ENCODE measurements around the gene INPP5E.

Gene INPP5E

DNA sequence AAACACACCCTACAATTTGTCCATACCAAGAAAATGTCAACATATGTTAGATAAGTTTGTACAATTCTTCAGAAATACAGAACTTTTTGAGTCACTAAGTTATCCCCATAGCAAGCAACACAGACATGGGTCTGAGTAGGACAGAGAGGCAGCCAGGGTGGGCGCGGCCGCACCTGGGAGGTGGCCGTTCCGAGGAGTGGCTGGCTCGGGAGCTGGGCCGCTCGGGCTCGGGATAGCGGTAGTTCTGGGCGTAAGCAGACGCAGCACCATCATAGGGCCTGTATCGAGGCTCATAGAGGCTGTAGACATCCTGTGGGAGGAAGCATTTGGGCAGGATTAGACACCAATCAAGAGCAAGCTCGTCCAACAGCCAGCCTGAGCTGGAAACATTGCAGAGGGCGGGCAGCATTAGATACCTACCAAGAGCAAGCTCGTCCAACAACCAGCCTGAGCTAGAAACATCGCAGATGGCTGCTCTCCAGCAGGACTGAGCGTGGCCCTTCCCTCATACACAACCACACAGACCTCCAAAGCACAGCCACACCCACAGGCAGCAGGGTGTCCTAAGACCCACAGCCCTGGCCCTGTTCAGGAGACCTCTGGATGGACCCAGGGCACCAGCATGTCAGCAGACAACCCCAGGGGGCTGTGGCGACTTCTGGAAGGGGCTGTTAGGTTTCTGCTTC lies 32.3 kb upstream of the INPP5E start:
- no peak for DNase-seq (ENCODE audit: low spot score)
- no peak overlapping the region for H2BK5ac ChIP-seq (ENCODE audit: low read length)
- no peak overlapping the region for H3K4me3 ChIP-seq (ENCODE audit: low read length in 2 of 2)
- H3K4ac ChIP-seq (ENCODE audit: low read length) = no peak overlapping the region
- H4K91ac ChIP-seq (ENCODE audit: low read depth, low read length, poor library complexity) = no peak overlapping the region
- H3K14ac ChIP-seq (ENCODE audit: low read length) = no peak overlapping the region
- H3K9ac ChIP-seq (ENCODE audit: low read depth, low read length, poor library complexity) = no peak overlapping the region
- H3K4me1 ChIP-seq (ENCODE audit: control insufficient read depth in 2 of 2, insufficient read depth in 1 of 2, low read depth in 1 of 2, low read length in 2 of 2) = no peaks in the 10 kb centered on the region
- no peak overlapping the region for H3K23ac ChIP-seq (ENCODE audit: low read depth, low read length, poor library complexity)
- H3K27me3 ChIP-seq (ENCODE audit: control insufficient read depth in 3 of 3, insufficient read depth in 3 of 3, low read depth in 1 of 3, low read length in 3 of 3) = no peaks in the 10 kb centered on the region
- H3K79me1 ChIP-seq (ENCODE audit: low read depth, low read length) = peaks cover 28% of the 10 kb centered on the region
- no peak overlapping the region for H3K4me2 ChIP-seq (ENCODE audit: insufficient read depth, low read length, poor library complexity, severe bottlenecking)
- H2BK120ac ChIP-seq (ENCODE audit: low read depth, low read length) = no peak overlapping the region
- no peaks in the 10 kb centered on the region for H3K9me3 ChIP-seq (replicated peaks in 1 of 2; ENCODE audit: control insufficient read depth in 2 of 2, insufficient read depth in 1 of 2, low read depth in 1 of 2, low read length in 2 of 2)
- H2AFZ ChIP-seq (ENCODE audit: low read length) = no peak overlapping the region
- H3K36me3 ChIP-seq (replicated peaks in 1 of 2; ENCODE audit: control insufficient read depth in 2 of 2, insufficient read depth in 2 of 2, low read length in 2 of 2) = peaks cover 79 to 100% of the 10 kb centered on the region in 2 donors
- no peak overlapping the region for H2BK12ac ChIP-seq (ENCODE audit: low read length)
- no peak overlapping the region for H2BK15ac ChIP-seq (ENCODE audit: low read length)
- no peak overlapping the region for H4K8ac ChIP-seq (ENCODE audit: low read depth, low read length)
- H2AK5ac ChIP-seq (ENCODE audit: low read depth, low read length) = no peak overlapping the region
- no peak overlapping the region for H3K18ac ChIP-seq (ENCODE audit: low read length)
- WGBS, 2 donors (ENCODE audit: extremely low coverage in 2 of 2, insufficient read length in 2 of 2, insufficient replicate concordance in 1 of 2) = no CpG with 5 or more reads among the region's 19 CpGs
- no peak overlapping the region for H3K27ac ChIP-seq (replicated peaks; ENCODE audit: low read length)

DNA sequence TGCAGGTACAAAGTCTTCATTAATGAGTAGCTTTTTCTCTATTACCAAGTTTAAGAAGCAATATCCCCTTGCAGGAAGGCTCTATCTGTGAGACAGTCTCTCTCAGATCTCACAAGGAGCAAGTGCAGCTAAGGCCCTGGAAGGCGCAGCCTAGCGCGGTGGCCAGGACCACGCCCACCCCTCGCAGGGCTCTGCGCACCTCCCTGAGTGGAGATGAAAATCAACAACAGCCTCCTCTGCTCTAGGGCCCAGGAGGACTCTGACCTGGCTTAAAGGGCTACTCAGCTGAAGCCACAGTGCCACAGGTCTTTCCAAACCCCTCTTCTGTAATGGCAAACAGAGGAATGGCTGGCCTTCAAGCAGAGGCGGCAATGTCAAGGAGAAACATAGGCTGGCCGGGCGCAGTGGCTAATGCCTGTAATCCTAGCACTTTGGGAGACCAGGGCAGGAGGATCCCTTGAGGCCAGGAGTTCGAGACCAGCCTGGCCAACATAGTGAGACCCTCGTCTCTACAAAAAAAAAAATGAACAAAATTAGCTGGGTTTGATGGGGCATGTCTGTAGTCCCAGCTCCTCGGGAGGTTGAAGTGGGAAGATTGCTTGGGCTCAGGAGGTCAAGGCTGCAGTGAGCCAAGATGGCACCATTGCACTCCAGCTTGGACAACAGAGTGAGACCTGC lies 31.3 kb upstream of the INPP5E start:
- Histone ChIP-seq H2BK15ac (ENCODE audit: low read length) (no peak overlapping the region), H3K27me3 (ENCODE audit: control insufficient read depth in 3 of 3, insufficient read depth in 3 of 3, low read depth in 1 of 3, low read length in 3 of 3) (no peaks in the 10 kb centered on the region), H4K91ac (ENCODE audit: low read depth, low read length, poor library complexity) (no peak overlapping the region), H3K4me2 (ENCODE audit: insufficient read depth, low read length, poor library complexity, severe bottlenecking) (no peak overlapping the region), H2BK5ac (ENCODE audit: low read length) (no peak overlapping the region), H3K9me3 (replicated peaks in 1 of 2; ENCODE audit: control insufficient read depth in 2 of 2, insufficient read depth in 1 of 2, low read depth in 1 of 2, low read length in 2 of 2) (no peaks in the 10 kb centered on the region), H3K4me1 (ENCODE audit: control insufficient read depth in 2 of 2, insufficient read depth in 1 of 2, low read depth in 1 of 2, low read length in 2 of 2) (no peaks in the 10 kb centered on the region), H2AK5ac (ENCODE audit: low read depth, low read length) (no peak overlapping the region), H3K9ac (ENCODE audit: low read depth, low read length, poor library complexity) (no peak overlapping the region), H3K27ac (replicated peaks; ENCODE audit: low read length) (no peak overlapping the region), H3K4ac (ENCODE audit: low read length) (no peak overlapping the region), H3K36me3 (replicated peaks in 1 of 2; ENCODE audit: control insufficient read depth in 2 of 2, insufficient read depth in 2 of 2, low read length in 2 of 2) (peaks cover 72 to 100% of the 10 kb centered on the region in 2 donors), H2AFZ (ENCODE audit: low read length) (no peak overlapping the region), H4K8ac (ENCODE audit: low read depth, low read length) (no peak overlapping the region), H3K14ac (ENCODE audit: low read length) (no peak overlapping the region), H3K18ac (ENCODE audit: low read length) (no peak overlapping the region), H3K4me3 (ENCODE audit: low read length in 2 of 2) (no peak overlapping the region), H3K23ac (ENCODE audit: low read depth, low read length, poor library complexity) (peak overlapping the region; percentile 44), H3K79me1 (ENCODE audit: low read depth, low read length) (peaks cover 24% of the 10 kb centered on the region), H2BK120ac (ENCODE audit: low read depth, low read length) (no peak overlapping the region), H2BK12ac (ENCODE audit: low read length) (no peak overlapping the region)
- DNase-seq (ENCODE audit: low spot score) = no peak
- no CpG with 5 or more reads among the region's 12 CpGs for WGBS, 2 donors (ENCODE audit: extremely low coverage in 2 of 2, insufficient read length in 2 of 2, insufficient replicate concordance in 1 of 2)

DNA sequence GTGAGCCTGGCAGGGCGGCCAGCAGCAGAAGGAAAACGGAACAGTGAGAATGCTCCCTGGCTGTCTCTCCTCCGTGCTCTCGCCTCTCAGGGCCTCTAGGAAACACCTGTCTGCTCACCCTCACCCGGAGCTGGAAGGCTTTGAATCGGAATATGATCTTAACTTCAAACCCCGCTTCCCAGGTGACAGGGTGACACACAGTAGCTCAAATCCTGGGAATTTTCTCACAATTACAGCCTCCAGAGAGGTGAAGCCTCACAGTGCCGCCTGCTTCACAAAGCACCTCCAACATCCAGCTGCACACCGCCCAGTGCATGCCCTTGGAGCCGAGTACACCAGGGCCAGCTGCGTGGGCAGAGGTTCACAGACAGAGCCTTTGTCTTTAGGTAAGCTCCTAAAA lies 30.7 kb upstream of the INPP5E start:
- no peak overlapping the region for H3K9ac ChIP-seq (ENCODE audit: low read depth, low read length, poor library complexity)
- H2AFZ ChIP-seq (ENCODE audit: low read length) = no peak overlapping the region
- H3K36me3 ChIP-seq (replicated peaks in 1 of 2; ENCODE audit: control insufficient read depth in 2 of 2, insufficient read depth in 2 of 2, low read length in 2 of 2) = peaks cover 73 to 100% of the 10 kb centered on the region in 2 donors

DNA sequence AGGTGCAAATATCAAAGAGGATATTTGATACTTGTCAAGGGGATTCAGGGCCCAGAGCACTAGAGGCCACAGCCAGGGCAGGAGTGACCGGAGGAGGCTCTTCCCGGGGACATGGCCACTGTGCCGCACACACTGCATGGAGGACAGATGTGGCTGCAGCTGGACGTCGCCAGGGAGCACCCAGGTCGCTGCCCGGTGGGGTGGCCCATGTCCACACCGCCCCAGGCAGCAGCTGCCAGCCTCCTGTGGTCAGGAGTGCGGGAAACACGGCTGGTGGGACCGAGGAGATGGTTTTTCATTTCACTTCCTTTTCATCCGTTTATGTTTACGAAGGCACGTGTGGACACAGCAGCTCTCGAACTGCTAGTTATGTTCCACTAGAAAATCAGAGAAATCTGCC lies 28.1 kb upstream of the INPP5E start:
- Histone ChIP-seq H3K27ac (replicated peaks; ENCODE audit: low read length) (no peak overlapping the region), H2AK5ac (ENCODE audit: low read depth, low read length) (no peak overlapping the region), H3K4me2 (ENCODE audit: insufficient read depth, low read length, poor library complexity, severe bottlenecking) (no peak overlapping the region), H3K36me3 (replicated peaks in 1 of 2; ENCODE audit: control insufficient read depth in 2 of 2, insufficient read depth in 2 of 2, low read length in 2 of 2) (peaks cover 66 to 100% of the 10 kb centered on the region in 2 donors), H2BK12ac (ENCODE audit: low read length) (no peak overlapping the region), H2BK15ac (ENCODE audit: low read length) (no peak overlapping the region), H3K9ac (ENCODE audit: low read depth, low read length, poor library complexity) (no peak overlapping the region), H3K14ac (ENCODE audit: low read length) (no peak overlapping the region), H3K4ac (ENCODE audit: low read length) (no peak overlapping the region), H3K4me1 (ENCODE audit: control insufficient read depth in 2 of 2, insufficient read depth in 1 of 2, low read depth in 1 of 2, low read length in 2 of 2) (no peaks in the 10 kb centered on the region), H3K4me3 (ENCODE audit: low read length in 2 of 2) (peak overlapping the region in 1 of 2 donors; percentile 41), H3K18ac (ENCODE audit: low read length) (no peak overlapping the region), H3K27me3 (ENCODE audit: control insufficient read depth in 3 of 3, insufficient read depth in 3 of 3, low read depth in 1 of 3, low read length in 3 of 3) (no peaks in the 10 kb centered on the region), H2BK5ac (ENCODE audit: low read length) (peak overlapping the region; percentile 29), H4K8ac (ENCODE audit: low read depth, low read length) (no peak overlapping the region), H3K9me3 (replicated peaks in 1 of 2; ENCODE audit: control insufficient read depth in 2 of 2, insufficient read depth in 1 of 2, low read depth in 1 of 2, low read length in 2 of 2) (no peaks in the 10 kb centered on the region), H3K23ac (ENCODE audit: low read depth, low read length, poor library complexity) (no peak overlapping the region), H2AFZ (ENCODE audit: low read length) (no peak overlapping the region), H2BK120ac (ENCODE audit: low read depth, low read length) (no peak overlapping the region), H4K91ac (ENCODE audit: low read depth, low read length, poor library complexity) (no peak overlapping the region), H3K79me1 (ENCODE audit: low read depth, low read length) (peaks cover 17% of the 10 kb centered on the region)
- no peak for DNase-seq (ENCODE audit: low spot score)
- no CpG with 5 or more reads among the region's 15 CpGs for WGBS, 2 donors (ENCODE audit: extremely low coverage in 2 of 2, insufficient read length in 2 of 2, insufficient replicate concordance in 1 of 2)

More for the DNA sequence above, 30.7 kb upstream of the INPP5E start:
- Histone ChIP-seq H3K9me3 (replicated peaks in 1 of 2; ENCODE audit: control insufficient read depth in 2 of 2, insufficient read depth in 1 of 2, low read depth in 1 of 2, low read length in 2 of 2) (no peaks in the 10 kb centered on the region), H3K18ac (ENCODE audit: low read length) (no peak overlapping the region), H3K27me3 (ENCODE audit: control insufficient read depth in 3 of 3, insufficient read depth in 3 of 3, low read depth in 1 of 3, low read length in 3 of 3) (no peaks in the 10 kb centered on the region), H2BK120ac (ENCODE audit: low read depth, low read length) (no peak overlapping the region), H3K27ac (replicated peaks; ENCODE audit: low read length) (no peak overlapping the region), H2BK12ac (ENCODE audit: low read length) (no peak overlapping the region), H3K4me2 (ENCODE audit: insufficient read depth, low read length, poor library complexity, severe bottlenecking) (no peak overlapping the region), H4K8ac (ENCODE audit: low read depth, low read length) (no peak overlapping the region), H3K14ac (ENCODE audit: low read length) (no peak overlapping the region), H3K4me3 (ENCODE audit: low read length in 2 of 2) (no peak overlapping the region), H2BK15ac (ENCODE audit: low read length) (no peak overlapping the region), H3K4me1 (ENCODE audit: control insufficient read depth in 2 of 2, insufficient read depth in 1 of 2, low read depth in 1 of 2, low read length in 2 of 2) (no peaks in the 10 kb centered on the region), H2AK5ac (ENCODE audit: low read depth, low read length) (no peak overlapping the region), H4K91ac (ENCODE audit: low read depth, low read length, poor library complexity) (no peak overlapping the region), H3K23ac (ENCODE audit: low read depth, low read length, poor library complexity) (no peak overlapping the region), H2BK5ac (ENCODE audit: low read length) (no peak overlapping the region), H3K4ac (ENCODE audit: low read length) (no peak overlapping the region), H3K79me1 (ENCODE audit: low read depth, low read length) (peaks cover 22% of the 10 kb centered on the region)
- no CpG with 5 or more reads among the region's 11 CpGs for WGBS, 2 donors (ENCODE audit: extremely low coverage in 2 of 2, insufficient read length in 2 of 2, insufficient replicate concordance in 1 of 2)
- no peak for DNase-seq (ENCODE audit: low spot score)

Measured in neuronal stem cell (in vitro differentiated cells).